ENCODE measurements around the gene PID1.
"Not testable (repeated sequence)": the region's sequence is repeated elsewhere in the genome, so short reads cannot be mapped to it uniquely, and the experiment has no call there.

DNA sequence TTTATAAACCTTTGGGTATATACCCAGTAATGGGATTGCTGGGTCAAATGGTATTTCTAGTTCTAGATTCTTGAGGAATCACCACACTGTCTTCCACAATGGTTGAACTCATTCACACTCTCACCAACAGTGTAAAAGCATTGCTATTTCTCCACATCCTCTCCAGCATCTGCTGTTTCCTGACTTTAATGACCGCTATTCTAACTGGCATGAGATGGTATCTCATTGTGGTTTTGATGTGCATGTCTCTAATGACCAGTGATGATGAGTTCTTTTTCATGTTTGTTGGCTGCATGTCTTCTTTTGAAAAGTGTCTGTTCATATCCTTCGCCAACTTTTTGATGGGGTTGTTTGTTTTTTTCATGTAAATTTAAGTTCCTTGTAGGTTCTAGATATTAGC is 194.2 kb downstream of the PID1 start:
- not testable (repeated sequence) for TF ChIP-seq POLR2A, EP300, CTCF, POLR2AphosphoS5 (IDR thresholded peaks at IDR 0.05)
